Nucleus accumbens (tissue), 56 donors: ENCODE measurements around the gene PTGER4.

ENCODE experiments used
- DNase-seq, 56 donors: peaks; one replicate each; lab custom pipeline; 2025; lab: John Stamatoyannopoulos, UW

PTGER4 gene

DNA sequence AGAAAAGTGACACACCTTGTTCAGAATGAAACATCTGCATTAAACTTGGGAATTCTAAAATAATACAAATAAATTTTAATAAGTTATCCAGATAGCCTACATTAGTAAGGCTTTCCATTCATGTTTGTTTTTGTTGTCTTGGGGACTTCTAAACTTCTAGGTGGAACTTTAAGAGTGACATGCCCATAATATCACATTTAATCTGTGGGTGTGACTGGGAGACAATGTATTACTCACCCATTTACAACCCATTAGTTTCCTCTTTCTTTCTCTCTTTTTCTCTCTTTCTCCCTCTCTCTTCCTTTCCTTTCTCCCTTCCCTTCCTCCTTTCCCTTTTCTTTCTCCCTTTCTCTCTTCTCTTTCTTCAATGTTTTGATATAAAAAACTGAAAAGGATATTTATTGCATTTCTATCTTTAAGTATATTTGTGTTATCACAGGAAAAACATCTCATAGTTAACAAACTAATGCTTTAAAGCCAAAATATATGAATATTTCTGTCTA, 12.5 kb upstream of the PTGER4 start:
- DNase-seq = no peak

- no peak for DNase-seq
Measured at GRCh38 chr5:40669606-40670390, 9.9 kb upstream of the PTGER4 start.

DNA sequence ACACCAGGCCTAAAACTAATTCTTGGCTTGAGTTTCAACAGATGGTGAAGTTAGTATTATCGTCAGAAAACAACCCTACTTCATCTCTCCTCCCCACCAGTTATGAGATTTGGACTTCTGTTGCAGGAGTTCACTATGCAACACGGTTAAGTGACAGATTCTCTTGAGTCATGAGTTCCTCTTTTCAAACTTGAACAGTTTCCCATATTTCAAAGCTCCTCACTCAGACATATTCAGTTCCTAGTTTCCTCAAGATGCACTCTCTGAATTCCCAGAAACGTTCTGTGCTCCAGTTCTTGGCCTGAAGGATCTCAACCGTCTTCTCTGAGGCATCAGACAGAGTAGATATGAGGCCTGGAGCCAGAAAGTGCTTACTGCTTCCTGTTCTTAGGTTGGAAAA, 7.3 kb upstream of the PTGER4 start:
- no peak for DNase-seq

DNA sequence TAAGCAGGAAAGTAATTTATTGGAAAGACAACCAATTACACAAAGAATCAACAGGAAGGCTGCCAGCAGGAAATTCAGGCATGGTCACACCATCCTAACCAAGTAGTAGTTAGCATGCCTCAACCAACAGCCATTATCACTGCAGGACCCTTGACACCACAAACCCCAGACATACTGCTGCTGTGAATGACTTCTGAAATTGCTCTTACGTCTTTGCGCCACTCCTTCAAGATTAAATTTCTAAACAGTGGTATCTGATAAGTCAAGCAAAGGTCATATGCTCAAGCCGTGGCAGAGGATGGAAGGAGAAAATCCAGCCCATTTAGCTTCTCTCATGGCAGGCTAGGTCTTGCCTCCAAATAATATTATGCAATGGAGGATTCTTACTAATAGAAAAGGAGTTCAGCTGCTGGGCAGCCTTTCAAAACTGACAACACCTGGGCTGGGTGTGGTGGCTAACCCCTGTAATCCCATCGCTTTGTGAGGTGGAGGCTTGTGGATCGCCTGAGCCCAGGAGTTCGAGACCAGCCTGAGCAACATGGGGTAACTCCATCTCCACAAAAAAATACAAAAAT, 5.0 kb upstream of the PTGER4 start:
- no peak for DNase-seq

DNA sequence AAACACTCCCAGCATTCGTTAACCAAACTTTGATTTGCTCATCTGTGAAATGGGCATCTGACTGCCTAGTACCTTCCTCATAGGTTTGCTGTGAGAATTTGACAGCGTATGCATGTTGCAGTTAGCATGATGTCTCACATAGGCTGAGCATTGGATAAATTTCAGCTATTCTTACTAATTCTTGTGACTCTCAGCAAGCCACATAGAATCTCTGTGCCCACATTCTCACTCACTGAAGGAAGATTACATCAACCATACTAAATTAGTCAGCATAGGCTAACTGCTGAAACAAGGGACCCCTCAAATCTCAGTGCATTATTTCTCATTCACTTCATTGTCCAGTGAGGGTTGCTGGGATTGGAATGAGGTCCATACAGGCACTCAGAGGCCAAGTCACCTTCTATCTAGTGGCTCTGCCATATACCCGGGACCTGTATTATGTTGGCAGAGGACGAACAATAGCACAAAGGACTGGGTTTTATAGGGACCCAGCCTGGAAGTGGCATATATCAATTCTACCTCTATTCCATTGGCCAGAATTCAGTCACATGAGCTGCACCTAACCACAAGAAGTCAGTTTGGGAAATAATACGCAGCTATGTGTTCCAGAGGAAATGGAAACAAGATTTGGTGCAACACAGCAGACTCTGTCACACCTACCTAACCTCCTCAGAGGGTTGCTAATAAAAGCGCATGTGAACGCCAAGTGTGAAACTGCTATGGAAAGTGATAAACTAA, 4.2 kb upstream of the PTGER4 start:
- no peak for DNase-seq

GRCh38 chr5:40676613-40677343, 2.9 kb upstream of the PTGER4 start:
- DNase-seq = no peak

DNA sequence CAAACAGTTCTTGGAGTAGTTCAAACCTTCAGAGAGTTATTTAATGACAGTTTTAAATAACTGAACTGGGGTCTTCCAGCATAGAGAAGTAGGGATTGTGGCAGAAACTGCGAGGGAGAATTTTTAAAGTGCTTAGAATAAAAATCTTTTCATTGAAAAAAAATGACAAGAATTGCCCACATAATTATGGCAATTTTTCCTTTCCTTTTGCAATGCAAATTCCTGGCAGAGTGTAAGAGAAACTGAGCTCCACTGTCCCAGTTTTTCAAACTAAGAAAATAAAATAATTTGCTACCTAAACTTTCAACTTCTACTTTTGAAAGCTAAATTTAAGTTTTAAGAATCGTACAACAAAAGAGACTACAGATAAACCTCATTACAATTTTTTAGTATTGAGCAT, 2.3 kb upstream of the PTGER4 start:
- DNase-seq = no peak

- DNase-seq = no peak
Measured at GRCh38 chr5:40678026-40678425, 1.7 kb upstream of the PTGER4 start.

DNA sequence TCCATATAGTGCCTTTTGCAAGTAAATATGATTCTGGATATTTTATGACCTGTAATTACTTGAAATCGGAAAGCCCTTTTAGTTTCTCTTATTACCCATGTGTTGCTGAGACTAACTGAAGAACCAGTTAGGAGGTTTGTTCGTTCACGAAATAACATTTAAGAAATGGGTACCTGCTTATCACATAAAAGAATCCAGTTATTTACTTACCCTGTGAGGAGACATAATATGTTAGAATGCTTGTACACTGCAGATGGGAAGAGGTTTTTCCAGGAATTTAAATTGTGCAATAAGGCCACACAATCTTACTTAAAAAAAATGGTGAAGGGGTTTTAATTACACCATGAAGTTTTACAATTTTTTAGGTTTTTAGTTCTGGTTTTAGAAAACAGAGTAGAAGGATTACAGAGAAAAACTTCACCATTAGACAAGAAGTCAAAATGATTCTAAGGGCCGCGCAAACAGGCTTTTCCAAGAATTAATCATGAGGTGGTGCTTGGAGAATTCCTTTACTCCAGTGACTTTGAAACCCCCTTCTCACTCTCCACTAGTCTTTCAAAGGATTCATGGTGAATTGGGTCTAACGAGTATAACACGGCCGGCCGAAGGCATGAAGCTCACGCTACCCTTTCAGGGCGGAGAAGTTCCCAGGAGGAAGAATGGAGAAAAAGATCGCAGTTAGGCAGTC, 1.1 kb upstream of the PTGER4 start:
- no peak for DNase-seq

DNA sequence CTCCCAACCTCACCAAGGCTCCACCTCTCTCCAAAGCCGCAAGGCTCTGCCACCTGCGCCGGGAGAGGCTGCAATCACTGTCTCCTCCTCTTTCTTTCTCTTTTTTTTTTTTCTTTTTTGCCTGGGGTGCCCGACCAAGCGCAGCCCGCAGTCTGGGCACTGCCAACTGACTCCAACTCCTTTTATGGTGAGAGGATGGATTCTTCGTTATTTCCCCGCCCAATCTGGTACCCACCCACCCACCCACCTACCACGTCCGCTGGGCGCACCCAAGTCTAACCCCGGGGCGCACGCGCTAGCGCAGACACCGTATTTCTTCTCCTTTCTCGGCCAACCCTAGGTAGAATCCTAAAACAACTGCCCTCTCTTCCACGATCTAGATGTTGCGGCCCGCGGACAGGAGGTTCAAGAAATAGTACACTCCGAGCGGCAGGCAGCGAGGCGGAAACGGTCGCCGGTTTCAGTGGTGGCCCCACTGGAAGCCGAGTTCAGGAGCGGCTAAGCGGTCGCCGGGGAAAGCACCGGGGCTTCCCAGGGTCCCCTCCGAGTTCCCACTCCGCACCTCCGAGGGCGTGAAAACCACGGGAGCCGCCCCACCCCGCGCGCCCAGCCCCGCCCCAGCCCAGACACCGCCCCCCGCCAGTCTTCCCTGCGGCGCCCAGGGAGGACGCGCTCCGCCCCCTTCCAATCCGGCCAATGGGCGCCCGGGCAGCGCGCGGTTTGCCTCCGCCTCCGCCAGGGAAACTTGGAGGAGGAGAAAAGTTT, 385 bp upstream of the PTGER4 start:
- peak in 46 of 56 donors; percentile 11 to 79 (median 50) for DNase-seq

DNA sequence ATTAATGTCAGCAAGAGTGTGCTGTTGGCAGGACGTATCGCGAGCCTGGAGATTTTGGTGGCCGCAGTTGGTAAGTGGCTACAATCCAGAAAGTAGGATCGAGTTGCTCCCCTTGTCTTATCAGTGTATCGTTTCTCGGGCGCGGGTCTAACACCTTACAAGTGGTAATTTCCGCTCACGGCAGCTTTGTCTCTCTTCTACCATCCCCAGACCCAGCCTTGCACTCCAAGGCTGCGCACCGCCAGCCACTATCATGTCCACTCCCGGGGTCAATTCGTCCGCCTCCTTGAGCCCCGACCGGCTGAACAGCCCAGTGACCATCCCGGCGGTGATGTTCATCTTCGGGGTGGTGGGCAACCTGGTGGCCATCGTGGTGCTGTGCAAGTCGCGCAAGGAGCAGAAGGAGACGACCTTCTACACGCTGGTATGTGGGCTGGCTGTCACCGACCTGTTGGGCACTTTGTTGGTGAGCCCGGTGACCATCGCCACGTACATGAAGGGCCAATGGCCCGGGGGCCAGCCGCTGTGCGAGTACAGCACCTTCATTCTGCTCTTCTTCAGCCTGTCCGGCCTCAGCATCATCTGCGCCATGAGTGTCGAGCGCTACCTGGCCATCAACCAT, 1.1 kb downstream of the PTGER4 start:
- no peak for DNase-seq

- peak in 2 of 56 donors; percentile 6 to 13 for DNase-seq
Measured at GRCh38 chr5:40681363-40682153, 1.8 kb downstream of the PTGER4 start.

DNA sequence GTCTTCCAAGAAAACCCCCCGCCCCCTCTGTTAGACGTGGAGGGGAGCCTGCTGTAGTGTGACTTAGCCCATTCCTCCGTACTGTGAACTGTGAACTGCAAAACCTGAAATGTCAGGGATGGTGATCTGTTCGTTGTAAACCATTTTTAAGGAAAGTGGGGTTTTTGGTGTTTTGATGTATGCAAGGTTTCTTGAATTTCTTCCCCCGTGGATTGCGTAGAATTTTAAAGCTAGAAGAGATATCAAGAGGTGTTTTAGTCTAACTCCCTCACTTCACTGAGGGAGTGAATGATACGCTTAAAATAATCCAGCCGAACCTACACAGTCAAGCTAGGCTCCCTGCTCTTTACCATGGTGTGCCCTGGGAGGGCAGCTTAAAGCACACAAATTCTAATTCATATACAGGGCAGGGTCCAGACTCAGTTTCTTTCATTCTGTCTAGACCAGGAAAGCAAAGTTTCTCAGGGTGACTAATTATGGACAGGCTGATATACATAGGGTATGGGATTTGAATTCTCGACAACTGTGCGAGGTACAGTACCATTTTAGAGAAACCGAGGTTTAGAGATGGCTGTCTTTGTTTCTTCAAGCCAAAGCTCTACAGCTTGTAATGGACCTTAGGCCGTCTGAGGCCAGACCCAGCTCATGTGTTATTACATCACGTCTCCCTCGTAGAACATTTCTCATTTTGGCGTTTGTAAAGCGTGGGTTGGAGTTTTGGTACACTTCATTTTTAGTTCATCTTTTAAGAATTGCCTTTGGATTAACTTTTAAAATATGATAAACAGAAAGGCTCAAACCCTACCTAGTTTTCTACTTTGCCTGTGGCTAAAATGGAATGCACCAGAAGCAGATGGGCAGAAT, 2.7 kb downstream of the PTGER4 start:
- DNase-seq = no peak

GRCh38 chr5:40683305-40683704, 3.6 kb downstream of the PTGER4 start:
- no peak for DNase-seq

GRCh38 chr5:40685193-40685592, 5.5 kb downstream of the PTGER4 start:
- DNase-seq = no peak

DNA sequence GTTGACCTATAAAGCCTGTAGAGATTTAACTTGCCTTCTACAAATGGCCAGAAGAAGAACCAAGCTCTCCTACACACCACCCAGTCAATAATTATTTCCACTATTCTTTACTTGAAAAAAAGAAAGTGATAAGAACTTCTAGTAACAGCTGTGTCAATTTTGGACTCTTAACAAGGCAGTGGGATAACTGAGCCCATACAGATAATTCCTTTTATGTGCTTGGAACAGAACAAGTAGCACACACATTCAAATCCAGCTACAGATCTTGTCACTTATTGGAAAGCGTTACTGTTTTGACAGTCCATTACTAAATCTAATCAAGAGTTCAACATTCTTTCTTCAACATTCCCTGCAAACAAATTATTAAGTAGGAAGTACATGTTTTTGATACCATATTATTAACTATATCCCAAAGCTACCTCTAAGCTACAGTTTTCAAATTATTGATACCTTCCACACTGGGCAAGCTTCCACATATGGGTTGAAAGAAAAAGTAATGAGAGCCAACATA, 6.3 kb downstream of the PTGER4 start:
- no peak for DNase-seq

DNA sequence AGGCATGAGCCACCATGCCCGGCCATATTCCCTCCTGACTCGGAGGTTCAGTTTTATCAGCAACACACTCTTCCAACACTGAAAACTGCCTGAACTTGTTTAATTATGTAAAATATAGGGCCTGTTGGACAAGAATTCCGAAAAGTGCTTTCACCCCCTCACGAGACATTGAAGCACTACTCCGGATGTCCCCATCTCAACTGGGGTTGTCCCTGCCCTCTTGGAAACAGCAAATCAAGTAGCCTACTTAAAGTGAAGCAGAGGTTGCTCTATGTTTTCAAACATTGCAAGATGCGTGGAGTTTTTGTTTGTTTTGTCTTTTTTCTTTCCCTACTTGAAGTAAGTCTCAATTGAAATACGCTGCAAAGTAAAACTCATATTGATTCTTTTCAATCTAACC, 7.6 kb downstream of the PTGER4 start:
- DNase-seq = no peak
